GM19023 (cell line): ENCODE results near the gene DDIT3.
"Not testable (repeated sequence)": the region's sequence is repeated elsewhere in the genome, so short reads cannot be mapped to it uniquely, and the experiment has no call there.

ENCODE experiments used
- ATAC-seq: cut with Tn5 transposase; IDR thresholded peaks from one replicate; pipeline ENCODE4 v1.9.1; 2021; ENCODE audit warnings: mild to moderate bottlenecking, moderate library complexity; ENCODE audit not compliant: unreplicated experiment

The DDIT3 gene

GRCh38 chr12:57520053-57520818 is at the start of gene DDIT3:
Gene DDIT3 (minus strand): TSS chr12:57520514. CDS start chr12:57517406, 3,108 bp downstream.
- ATAC-seq = peak; percentile 70

DNA sequence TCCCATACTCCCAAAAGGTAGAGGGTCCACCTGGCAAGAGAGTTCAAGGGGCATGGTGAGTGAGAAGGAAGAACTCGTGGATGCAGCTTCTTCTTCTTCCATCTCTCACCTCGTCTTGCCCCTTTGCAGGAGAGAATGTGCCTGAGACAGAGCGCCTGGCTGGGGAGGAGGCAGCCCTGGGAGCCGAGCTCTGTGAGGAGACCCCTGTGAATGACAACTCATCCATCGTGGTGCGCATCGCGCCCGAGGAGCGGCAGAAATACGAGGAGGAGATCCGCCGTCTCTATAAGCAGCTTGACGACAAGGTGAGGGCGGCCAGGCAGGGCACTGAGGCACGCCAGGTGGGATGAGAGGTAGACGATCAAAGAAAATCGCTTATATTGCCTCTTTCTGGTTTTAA is 49.5 kb upstream of the DDIT3 start:
- no peak for ATAC-seq

DNA sequence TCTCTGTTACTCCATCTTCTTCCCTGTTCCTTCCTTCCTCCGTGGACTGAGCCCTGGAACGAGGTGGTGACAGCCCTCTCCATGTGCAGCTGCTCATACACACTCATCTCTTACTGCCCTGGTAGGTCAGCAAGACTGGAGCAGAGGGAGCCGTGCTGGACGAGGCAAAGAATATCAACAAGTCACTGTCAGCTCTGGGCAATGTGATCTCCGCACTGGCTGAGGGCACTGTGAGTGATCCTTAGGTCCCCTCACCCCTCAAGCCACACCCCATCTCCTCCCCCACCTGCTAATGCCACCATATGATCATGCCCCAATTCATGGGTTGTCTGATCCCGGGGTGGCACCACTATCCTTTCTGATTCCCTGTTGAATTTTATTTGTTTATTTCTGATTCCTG is 48.5 kb upstream of the DDIT3 start:
- no peak for ATAC-seq

DNA sequence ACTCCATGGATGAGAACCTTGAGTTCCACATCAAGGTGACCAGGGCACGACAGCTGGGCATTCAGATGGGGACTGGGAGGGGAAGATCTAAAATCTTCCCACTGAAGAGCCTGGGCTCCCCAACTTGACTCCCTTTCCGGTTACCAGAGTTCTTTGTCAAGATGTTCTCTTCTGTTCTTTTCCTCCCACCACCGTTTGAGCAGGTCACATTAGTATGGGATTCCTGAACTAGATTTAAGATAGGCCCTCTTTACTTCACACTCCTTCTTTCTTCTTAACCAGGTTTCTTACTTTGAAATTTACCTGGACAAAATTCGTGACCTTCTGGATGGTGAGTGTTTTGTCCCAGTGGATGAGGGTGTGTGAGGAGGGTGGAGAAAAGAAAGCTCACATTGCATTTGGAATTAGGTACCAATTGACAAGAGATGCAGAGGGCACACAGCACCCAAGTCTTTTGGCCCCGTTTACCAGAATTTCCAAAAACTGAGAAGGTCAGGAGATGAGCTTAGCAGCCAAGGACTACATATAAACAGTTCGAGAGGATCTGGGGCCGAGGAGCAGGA is 43.9 kb upstream of the DDIT3 start:
- no peak for ATAC-seq

DNA sequence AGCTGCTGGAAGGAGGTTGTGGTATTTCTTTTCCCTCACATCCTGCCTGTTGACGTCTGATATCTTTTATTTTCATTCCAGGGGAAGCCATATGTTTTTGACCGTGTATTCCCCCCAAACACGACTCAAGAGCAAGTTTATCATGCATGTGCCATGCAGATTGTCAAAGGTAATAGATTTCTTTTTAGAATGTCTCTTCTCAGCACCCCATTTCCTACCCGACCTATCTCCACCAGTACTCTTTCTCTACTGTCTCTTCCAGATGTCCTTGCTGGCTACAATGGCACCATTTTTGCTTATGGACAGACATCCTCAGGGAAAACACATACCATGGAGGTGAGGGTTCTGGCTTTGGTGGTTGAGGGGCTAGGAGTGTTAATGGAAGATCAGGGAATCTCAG is 43.0 kb upstream of the DDIT3 start:
- ATAC-seq = no peak

DNA sequence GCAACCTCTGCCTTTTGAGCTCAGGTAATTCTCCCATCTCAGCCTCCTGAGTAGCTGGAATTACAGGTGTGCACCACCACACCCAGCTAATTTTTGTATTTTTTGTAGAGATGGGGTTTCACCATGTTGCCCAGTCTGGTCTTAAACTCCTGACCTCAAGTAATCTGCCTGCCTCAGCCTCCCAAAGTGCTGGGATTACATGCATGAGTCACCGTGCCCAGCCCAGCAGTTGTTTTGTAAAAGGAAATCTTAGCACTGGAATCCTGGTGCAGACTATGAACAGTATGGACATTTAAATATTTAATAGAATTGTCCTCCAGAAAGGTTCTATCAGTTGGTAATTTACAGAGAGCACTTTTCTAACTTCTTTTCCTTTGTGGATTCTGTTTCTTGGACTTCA is 40.8 kb upstream of the DDIT3 start:
- not testable (repeated sequence) for ATAC-seq

DNA sequence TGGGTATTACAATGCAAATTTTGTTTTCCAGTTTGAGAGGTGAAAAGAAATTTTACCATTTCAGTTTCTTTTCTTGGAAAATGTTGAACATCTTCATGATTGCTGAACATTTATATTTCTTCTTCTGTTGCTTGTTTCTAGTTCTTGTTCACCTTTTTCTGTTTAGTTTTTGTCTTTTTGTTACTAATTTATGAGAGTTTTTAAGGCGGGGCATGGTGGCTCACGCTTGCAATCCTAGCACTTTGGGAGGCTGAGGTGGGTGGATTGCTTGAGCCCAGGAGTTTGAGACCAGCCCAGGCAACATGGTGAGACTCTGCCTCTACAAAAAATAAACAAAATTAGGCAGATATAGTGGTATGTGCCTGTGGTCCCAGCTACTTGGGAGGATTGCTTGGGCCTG is 40.2 kb upstream of the DDIT3 start:
- ATAC-seq = no peak

DNA sequence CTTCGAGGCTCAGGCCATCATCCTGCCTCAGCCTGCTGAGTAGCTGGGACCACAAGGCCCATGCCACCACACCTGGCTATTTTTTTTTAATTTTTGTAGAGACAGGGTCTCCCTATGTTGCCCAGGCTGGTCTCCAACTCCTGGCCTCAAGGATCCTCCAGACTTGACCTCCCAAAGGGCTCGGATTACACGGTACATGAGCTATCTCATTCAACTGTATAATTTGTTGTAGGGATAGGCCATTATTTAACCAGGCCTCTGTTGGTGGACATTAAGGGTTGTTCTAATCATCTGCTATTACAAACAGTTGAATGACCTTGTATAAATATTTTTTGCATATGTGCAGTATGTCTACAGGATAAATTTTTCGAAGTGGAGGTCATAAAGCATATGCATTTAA is 38.5 kb upstream of the DDIT3 start:
- no peak for ATAC-seq

GRCh38 chr12:57554897-57555296 is 34.6 kb upstream of the DDIT3 start:
- ATAC-seq = no peak

- ATAC-seq = no peak
Measured at GRCh38 chr12:57554453-57554852, 34.1 kb upstream of the DDIT3 start.

DNA sequence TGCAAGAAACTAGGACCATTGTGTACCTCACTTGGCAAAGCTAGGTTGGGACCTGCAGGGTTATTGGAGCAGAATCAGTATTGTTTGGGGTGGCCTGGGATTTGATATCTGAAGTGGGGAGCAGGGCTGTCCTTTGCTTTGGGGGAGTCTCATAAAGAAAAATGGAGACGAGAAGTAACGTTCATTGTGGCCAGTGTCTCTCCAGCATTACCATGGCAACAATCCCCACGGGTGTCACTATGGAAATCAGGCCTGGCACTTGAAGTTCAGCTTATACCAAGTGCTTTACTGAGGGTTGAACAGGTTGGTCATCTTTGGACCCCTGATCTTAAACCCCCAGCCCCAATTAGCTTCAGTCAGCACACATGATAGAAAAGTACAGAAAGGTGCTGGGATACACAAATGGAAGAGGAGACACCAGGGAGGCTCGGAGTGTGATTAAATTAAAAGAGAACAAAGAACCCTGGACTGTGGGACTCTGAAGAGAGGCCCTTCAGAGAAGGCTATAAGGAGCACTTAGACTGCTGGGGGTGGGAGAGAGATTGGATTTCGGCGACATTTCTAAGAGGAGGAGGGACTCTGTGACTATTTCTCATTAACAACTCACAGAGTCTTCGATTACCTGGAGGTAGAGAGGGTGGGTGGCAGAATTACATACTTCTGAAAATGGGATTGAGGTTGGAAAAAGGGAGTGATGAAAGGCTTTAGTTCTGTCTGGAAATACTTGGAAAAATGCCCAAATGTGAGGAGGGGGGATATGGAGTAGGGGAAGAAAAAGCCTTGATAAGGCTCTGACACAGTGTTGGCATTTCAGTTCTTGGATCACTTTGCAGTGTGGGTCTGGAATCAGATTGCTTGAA is 33.3 kb upstream of the DDIT3 start:
- ATAC-seq = no peak

GRCh38 chr12:57552835-57553313 is 32.6 kb upstream of the DDIT3 start:
- ATAC-seq = no peak

GRCh38 chr12:57552306-57552651 is 32.0 kb upstream of the DDIT3 start:
- ATAC-seq = no peak

DNA sequence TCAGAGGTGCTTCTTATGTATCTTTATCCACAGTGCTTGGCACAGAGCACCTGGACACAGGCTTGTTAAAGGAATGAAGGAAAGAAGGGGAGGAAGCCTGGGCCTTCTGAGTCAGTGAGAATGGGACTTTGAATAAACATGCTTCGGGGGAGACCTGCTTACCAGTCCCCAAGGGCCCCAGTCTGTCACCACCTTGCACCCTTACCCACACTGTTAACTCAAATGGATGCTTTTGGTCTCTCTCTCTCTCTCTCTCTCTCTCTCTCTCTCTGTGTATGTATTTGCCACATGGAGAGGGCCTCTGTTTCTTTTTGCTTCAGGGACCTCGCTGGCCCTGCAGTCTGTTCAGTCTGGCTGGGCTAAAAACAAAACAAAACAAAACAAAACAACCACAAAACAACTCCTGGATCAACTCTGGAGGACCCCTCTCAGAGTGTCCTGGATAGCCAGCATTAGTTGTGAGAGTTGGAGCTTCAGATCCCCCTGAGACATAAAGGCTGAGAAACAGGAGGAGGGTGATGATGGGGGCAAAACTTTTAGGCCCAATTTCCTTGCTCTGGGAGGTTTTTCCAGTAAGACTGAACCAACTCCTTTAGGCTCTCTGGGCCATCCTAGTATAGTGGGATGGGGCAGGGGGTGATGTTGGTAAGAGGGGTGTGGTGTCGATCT is 31.5 kb upstream of the DDIT3 start:
- ATAC-seq = no peak

DNA sequence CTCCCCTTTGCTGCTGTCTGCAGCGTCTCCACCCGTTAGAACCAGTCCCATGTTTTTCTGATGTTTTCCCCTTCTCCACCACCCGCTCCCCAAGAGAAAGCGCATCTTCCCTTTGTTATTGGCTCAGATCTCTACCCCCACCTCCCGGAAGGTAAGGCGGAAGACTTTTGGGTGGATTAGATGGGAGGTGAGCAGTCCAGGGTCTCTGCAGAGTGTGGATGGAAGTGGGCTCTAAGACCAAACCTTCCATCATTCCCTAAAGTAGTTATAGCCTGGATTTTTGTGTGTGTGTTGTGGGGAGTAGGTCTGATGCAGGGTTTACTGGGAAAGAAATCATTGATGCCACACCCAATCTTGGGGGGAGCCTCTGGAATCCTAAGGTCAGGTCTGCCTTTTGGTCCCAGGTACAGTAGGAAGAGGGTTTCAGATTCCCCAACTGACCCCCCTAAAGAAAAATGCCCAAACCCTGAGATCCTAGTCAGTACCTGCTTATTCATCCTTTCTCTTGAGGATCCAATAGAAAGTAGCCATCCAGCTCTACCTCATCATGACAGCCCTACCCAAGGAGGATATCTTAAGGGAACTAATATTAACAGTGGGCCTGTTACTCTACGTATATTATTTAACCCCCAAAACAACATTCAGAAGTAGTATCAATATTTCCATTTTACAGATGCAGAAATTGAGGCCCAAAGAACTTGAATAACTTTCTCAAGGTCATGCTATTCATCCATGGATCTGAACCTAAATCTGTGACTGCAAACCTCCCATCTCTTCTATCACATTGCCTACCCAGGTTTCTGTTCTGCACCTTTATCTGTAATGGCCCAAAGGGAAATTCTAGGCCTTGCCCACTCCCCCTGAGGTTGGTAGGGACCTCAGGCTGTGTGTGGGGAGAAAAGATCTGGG is 30.6 kb upstream of the DDIT3 start:
- ATAC-seq = no peak

DNA sequence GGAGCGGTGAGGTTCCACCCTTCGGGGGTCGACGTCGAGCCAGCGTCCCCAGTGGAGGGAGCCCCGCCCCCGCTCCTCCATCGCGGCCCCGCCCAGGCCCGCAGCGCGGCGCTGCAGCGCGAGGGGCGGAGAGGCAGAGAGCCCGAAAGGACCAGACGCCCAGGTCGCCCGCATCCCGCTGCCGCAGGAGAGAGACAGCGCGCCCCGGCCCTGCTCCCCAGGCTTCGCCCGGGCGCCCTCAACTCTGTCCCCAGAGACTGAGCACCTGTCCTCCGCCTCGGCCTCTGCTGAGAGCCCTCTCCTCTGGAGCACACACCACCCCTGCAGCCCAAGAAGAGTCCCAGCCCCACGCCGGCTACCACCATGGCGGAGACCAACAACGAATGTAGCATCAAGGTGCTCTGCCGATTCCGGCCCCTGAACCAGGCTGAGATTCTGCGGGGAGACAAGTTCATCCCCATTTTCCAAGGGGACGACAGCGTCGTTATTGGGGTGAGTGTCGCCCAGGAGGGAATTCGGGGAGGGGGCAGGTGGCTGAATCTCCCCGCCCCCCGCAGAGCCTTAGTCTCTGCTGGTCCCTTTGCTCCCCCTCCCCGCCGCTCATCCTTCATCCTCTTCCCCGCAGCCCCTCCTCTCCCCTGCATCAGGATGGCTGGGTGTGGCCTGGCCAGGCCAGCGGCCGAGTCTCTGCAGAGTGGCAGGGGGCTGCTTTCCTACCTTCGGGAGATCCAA is 29.8 kb upstream of the DDIT3 start, which contains the start of gene KIF5A:
Gene KIF5A, plus strand, starts transcription at position 136 of the 732 bp plus-strand sequence. Its CDS starts 228 bp downstream, at position 364.
- ATAC-seq = no peak

DNA sequence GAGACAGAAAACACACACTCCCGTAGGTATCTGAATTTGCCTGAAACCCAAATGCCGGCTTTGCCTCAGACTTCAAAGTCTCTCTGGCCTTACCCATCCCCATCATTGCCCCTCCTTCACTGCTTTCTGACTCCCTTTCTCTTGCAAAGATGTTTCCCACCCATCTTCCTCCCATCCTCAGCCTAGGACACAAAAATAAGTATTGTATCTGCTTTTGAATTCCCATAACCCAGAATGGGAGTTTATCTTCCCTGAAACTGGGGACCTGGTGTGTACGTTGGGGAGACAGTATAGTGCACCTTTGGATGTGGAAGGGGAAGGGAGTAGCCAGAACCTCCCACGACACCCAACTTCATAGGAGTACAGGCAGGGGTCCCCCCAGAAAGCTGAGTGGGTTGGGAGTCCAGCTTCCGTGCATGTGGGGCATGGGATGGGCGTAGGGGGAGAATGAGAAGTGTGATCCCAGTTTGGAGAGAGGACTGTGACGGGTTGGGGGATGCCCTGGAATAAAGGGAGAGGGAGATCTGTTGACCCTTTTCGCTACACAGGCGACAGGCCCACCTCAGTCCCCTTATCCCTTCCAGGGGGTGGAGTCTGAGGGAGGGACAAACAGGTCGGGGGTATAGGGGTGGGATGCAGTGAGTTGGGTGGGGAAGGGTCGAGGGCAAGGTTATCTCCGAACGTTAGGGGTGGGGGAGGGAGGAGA is 29.0 kb upstream of the DDIT3 start:
- ATAC-seq = no peak

GRCh38 chr12:57548488-57548887 is 28.2 kb upstream of the DDIT3 start:
- ATAC-seq = no peak

DNA sequence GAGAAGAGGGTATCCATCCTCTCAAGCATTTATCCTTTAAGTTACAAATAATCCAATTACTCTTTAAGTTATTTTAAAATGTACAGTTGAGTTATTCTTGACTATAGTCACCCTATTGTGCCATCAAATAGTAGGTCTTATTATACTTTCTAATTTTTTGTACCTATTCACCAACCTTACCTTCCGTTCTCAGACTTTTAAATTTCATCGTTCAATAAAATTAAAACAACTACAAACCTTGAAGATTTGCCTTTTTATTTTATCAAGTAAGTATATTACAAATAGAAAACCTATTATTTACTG is 27.6 kb upstream of the DDIT3 start:
- ATAC-seq = no peak
